ENCODE measurements around the gene CCT7.

DNA sequence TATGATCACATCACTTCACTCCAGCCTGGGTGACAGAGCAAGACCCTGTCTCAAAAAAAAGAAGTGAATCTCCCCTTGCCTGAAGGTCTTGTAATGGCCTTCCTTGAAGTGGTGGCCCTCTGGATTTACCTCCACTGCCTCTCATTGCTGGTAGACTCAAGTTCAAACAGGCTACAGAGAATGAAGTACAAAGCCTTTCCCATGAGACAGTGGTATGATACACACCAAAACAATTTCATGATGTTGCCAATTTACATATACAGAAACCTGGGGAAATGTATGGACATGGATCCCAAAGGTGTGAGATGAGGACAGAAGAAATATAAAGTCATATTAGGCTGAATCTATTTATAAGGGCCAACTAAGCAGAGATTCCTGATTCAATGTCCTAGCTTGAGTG is 36.5 kb upstream of the CCT7 start:
- TF ChIP-seq, protein P1, sequence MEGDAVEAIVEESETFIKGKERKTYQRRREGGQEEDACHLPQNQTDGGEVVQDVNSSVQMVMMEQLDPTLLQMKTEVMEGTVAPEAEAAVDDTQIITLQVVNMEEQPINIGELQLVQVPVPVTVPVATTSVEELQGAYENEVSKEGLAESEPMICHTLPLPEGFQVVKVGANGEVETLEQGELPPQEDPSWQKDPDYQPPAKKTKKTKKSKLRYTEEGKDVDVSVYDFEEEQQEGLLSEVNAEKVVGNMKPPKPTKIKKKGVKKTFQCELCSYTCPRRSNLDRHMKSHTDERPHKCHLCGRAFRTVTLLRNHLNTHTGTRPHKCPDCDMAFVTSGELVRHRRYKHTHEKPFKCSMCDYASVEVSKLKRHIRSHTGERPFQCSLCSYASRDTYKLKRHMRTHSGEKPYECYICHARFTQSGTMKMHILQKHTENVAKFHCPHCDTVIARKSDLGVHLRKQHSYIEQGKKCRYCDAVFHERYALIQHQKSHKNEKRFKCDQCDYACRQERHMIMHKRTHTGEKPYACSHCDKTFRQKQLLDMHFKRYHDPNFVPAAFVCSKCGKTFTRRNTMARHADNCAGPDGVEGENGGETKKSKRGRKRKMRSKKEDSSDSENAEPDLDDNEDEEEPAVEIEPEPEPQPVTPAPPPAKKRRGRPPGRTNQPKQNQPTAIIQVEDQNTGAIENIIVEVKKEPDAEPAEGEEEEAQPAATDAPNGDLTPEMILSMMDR (IDR thresholded peaks at IDR 0.05): no peak
- TF ChIP-seq EZH2 (IDR thresholded peaks at IDR 0.05; ENCODE audit: borderline replicate concordance, insufficient read depth, low read depth, low read length, poor library complexity, severe bottlenecking): no peak
